Measurements from ENCODE around the gene OGFOD3. TPM values are rescaled to one million over a fixed set of nuclear protein-coding genes. Genes with fewer than 3 reads are reported as not detected.
"Not testable (repeated sequence)": the region's sequence is repeated elsewhere in the genome, so short reads cannot be mapped to it uniquely, and the experiment has no call there.

The OGFOD3 gene
- total RNA-seq, 1 donor from 2014 or later: 26.7 TPM

DNA sequence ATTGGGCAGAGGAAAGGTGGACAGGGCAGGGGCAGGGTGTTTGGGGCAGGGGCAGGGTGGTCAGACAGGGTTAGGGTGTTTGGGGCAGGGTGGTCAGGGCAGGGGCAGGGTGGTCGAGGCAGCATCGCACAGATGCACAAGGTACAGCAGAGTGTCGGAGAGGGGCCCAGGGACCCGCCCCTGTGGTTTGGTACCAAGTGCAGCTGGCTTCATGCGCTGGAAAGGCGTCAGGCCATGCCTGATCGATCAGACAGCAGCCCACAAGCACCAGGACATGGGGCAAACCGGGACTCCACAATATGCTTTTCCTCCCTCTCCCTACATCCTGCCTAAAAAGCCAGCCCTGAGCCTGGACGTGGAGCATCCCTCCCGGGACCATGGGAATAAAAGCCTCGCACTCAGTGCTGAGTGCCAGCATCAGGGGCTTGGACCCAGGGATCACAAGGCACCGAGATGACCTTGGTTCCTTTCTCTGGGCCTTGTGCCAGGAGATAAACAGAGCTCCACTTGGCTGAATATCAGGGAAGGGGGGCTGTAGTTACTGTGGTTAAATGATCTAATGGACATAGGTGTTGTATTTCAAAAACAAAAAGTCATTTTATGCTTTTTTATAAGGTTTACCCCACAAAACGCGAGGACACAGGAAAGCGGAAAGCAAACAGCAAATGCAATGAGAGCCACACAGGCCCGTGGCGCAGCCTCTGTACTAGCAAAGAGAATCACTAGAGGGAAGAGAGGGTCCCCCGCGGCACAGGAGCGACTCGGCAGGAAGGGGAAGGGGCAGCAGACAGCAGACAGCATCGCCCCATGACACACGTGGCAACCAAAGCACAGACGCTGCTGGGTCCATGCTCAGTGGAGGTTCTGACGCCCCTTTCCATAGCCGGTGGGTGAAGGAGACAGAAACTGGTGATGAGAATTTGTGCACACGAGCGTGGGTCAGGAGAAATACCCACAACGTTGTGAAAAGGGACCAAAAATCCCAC lies 5.6 kb downstream of the OGFOD3 start:
- peaks cover 10% of the 10 kb centered on the region for H3K4me1 Mint-ChIP-seq
- DNase-seq: no peak
- H3K36me3 Mint-ChIP-seq (ENCODE audit: low read depth): peaks cover 14% of the 10 kb centered on the region
- no peaks in the 10 kb centered on the region for H3K27me3 Mint-ChIP-seq
- intact Hi-C loops (cut with micrococcal nuclease): loop anchor here (10.0 kb wide), 1 partner anchor 178 kb away; no protein-coding TSS in a partner anchor
- H3K27ac Mint-ChIP-seq: no peak overlapping the region
- H3K9me3 Mint-ChIP-seq: no peaks in the 10 kb centered on the region
- H3K4me3 Mint-ChIP-seq: no peak overlapping the region

DNA sequence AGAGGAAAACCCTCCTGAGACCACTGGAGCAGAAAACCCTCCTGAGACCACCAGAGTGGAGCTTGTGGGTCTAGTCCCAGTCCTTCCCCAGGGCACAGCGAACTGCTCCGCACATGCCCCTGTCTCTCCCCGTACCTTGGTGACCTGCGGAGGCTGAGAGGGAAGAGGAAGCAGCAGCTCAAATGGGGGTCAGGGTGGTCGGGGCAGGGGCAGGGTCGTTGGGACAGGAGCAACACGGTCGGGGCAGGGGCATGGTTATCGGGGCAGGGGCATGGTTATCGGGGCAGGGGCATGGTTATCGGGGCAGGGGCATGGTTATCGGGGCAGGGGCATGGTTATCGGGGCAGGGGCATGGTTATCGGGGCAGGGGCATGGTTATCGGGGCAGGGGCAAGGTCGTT lies 6.3 kb downstream of the OGFOD3 start:
- H3K9me3 Mint-ChIP-seq, H3K27ac Mint-ChIP-seq, H3K27me3 Mint-ChIP-seq, H3K4me3 Mint-ChIP-seq, DNase-seq: not testable (repeated sequence)
- Mint-ChIP-seq H3K36me3 (ENCODE audit: low read depth) (peaks cover 17% of the 10 kb centered on the region), H3K4me1 (peaks cover 12% of the 10 kb centered on the region)
- intact Hi-C loops (cut with micrococcal nuclease): loop anchor here (10.0 kb wide), 1 partner anchor 177 kb away; no protein-coding TSS in a partner anchor

DNA sequence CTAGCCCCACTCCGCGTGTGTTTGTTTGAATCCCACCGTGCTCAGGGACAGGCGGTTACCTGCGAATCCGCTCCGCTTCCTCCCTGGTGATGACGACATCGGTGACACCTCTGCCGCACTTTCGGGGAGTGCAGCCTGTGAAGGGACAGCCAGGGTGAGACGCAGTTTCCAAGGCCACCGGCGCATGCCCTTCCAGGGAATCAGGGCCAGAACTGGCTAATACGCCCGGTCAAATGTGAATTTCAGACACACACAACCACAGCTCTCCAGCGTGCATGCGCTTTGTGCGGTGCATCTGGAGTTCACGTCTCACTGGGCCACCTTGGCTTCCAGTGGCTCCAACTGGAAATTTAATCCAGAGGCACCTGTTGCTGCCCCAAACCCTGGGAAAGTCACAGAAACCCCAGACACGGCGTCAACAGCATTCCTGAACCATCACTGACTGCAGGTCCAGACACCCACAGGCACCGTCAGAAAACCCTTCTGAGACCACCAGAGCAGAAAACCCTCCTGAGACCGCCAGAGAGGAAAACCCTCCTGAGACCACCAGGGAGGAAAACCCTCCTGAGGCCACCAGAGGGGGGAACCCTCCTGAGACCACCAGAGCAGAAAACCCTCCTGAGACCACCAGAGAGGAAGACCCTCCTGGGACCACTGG lies 6.9 kb downstream of the OGFOD3 start:
- intact Hi-C loops (cut with micrococcal nuclease): loop anchor here (10.0 kb wide), 1 partner anchor 177 kb away; no protein-coding TSS in a partner anchor

DNA sequence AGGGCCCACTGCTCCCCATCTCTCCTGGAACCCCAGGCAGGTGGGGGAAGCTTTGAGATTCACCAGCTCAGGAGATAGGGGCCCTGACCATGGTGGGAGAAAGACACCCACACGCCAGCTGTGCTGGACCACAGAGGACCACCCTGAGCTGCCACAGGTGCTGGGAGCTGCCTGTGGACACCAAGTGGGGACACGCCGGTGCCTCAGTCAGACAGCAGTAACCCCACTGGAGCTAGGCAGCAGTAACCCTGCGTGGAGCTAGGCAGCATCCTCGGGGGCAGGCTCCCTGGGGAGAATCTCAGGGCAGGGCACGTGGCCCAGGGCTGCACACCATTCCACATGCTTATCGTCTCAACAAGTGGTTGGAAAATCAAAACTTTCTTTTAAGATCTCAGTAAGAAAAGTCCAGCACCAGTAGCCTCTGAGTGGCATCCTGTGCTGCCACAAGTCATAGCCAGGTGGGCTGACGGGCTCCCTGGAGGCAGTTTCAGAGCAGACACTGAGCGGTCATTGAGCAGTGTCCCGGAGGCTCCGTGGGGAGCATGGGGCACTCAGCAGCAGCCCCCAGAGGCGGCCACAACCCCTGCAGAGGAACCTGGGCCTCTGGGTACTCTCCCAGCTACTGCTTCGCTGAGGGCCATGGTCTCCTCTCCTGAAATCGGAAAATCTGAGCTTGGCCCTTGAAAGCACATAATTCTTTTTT lies 8.2 kb downstream of the OGFOD3 start:
- Mint-ChIP-seq H3K4me1 (peaks cover 11% of the 10 kb centered on the region), H3K27ac (no peak overlapping the region), H3K27me3 (no peaks in the 10 kb centered on the region), H3K36me3 (ENCODE audit: low read depth) (peaks cover 18% of the 10 kb centered on the region), H3K4me3 (no peak overlapping the region), H3K9me3 (no peaks in the 10 kb centered on the region)
- intact Hi-C loops (cut with micrococcal nuclease): loop anchor here (10.0 kb wide), 1 partner anchor 175 kb away; no protein-coding TSS in a partner anchor
- DNase-seq: no peak

More for the DNA sequence above, 6.9 kb downstream of the OGFOD3 start:
- Mint-ChIP-seq H3K27ac (no peak overlapping the region), H3K27me3 (no peaks in the 10 kb centered on the region), H3K4me3 (no peak overlapping the region), H3K9me3 (no peaks in the 10 kb centered on the region), H3K36me3 (ENCODE audit: low read depth) (peaks cover 17% of the 10 kb centered on the region), H3K4me1 (peaks cover 12% of the 10 kb centered on the region)
- no peak for DNase-seq

DNA sequence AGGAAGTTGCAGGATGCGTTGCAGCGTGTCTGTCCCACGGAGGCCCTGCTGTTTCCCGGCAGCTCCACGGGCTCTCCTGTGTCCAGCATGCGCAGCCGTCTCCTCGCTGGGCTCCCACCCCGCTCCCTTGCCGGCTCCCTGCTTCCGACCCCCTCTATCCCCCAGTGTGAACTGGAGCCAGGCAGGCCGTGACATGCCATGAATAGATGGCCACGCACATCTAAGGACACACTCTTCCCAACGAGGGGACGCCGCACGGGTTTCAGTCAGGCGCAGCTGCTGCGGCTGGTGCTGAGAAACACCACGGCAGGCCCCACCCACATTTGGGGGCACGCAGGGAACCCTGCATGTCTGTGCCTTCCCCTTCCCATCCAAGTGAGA lies 9.5 kb downstream of the OGFOD3 start:
- intact Hi-C loops (cut with micrococcal nuclease): no loop called here
- H3K9me3 Mint-ChIP-seq: no peaks in the 10 kb centered on the region
- H3K36me3 Mint-ChIP-seq (ENCODE audit: low read depth): peaks cover 17% of the 10 kb centered on the region
- H3K4me3 Mint-ChIP-seq: no peak overlapping the region
- peaks cover 5% of the 10 kb centered on the region for H3K4me1 Mint-ChIP-seq
- DNase-seq: no peak
- H3K27ac Mint-ChIP-seq: no peak overlapping the region
- no peaks in the 10 kb centered on the region for H3K27me3 Mint-ChIP-seq

DNA sequence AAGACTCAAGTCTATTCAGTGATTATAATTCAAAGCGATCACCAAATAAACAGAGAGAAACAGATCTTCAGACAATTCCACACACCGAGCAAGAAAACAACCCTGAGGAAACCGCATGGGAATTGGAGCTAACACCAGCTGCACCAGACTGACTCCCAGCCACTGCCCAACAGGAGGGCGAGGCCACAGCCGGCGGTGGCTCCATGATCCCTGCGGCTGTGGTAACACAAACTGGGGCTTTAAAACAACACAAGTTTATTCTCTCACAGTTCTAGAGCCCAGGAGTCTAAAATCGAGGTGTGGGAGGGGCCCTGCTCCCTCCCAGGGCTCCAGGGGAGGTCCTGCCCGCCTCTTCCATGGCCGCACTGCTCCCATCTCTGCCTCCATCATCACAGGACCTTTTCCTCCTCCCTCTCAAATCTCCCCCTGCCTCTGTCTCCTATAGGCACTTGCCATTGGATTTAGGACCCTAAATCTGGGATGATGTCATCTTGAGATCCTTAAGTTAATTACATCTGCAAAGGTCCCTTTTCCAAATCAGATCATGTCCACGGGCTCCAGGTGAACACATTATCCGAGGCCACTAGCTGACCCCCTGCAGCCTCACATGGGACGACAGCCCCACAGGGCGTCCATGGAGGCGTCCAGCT lies 10.0 kb downstream of the OGFOD3 start:
- no peaks in the 10 kb centered on the region for H3K27me3 Mint-ChIP-seq
- no peak overlapping the region for H3K27ac Mint-ChIP-seq
- H3K4me3 Mint-ChIP-seq: no peak overlapping the region
- intact Hi-C loops (cut with micrococcal nuclease): no loop called here
- DNase-seq: no peak
- no peaks in the 10 kb centered on the region for H3K9me3 Mint-ChIP-seq
- H3K36me3 Mint-ChIP-seq (ENCODE audit: low read depth): peaks cover 20% of the 10 kb centered on the region
- peaks cover 5% of the 10 kb centered on the region for H3K4me1 Mint-ChIP-seq

DNA sequence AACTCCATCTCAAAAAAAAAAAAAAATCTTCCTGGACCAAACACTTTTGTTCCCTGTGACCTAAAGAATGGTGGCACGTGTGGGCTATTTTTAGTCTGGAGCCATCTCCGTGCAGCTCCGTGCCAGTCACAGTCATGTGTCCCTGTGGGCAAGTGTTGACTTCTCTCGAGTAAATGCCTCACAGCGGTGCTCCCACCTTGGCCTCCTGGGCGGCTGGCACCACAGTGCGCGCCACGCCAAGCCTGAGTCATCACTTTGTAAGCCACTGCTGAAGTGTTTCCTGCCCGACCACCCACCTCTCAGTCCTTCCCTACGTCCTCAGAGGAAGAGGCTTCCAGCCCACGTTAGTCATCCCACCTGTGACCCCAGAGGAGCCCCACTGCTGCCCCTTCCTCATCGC lies 11.1 kb downstream of the OGFOD3 start:
- Mint-ChIP-seq H3K27me3 (no peaks in the 10 kb centered on the region), H3K4me1 (peaks cover 6% of the 10 kb centered on the region), H3K9me3 (no peaks in the 10 kb centered on the region), H3K36me3 (ENCODE audit: low read depth) (peaks cover 22% of the 10 kb centered on the region), H3K27ac (no peak overlapping the region), H3K4me3 (no peak overlapping the region)
- intact Hi-C loops (cut with micrococcal nuclease): no loop called here
- DNase-seq: no peak

DNA sequence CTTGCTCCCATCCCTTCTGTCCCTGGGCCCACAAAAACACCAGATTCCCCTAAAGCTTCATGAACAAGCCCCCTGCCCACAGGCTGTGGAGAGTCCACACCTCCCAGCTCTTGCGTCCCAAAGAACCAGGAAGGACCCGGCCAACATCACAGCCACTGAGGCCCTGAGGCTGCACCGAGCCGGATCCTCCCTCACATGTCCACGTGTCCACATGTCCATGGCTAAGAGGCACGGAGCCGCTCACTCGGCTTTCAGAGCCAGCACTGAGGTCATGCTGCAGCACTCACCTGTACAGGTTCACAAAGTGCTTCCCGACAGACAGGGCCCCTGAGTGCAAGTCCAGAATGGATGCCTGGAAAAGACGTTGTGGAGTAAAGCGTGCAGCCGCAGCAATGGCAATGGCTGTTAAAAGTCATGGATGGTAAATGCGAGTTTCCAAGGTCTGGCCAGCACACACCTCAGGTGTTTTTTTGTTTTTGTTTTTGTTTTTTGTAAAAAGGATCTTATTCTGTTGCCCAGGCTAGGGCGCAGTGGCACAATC lies 12.2 kb downstream of the OGFOD3 start:
- intact Hi-C loops (cut with micrococcal nuclease): no loop called here
- DNase-seq: no peak
- Mint-ChIP-seq H3K36me3 (ENCODE audit: low read depth) (peaks cover 26% of the 10 kb centered on the region), H3K4me1 (peaks cover 9% of the 10 kb centered on the region), H3K4me3 (no peak overlapping the region), H3K27ac (no peak overlapping the region), H3K9me3 (no peaks in the 10 kb centered on the region), H3K27me3 (no peaks in the 10 kb centered on the region)

DNA sequence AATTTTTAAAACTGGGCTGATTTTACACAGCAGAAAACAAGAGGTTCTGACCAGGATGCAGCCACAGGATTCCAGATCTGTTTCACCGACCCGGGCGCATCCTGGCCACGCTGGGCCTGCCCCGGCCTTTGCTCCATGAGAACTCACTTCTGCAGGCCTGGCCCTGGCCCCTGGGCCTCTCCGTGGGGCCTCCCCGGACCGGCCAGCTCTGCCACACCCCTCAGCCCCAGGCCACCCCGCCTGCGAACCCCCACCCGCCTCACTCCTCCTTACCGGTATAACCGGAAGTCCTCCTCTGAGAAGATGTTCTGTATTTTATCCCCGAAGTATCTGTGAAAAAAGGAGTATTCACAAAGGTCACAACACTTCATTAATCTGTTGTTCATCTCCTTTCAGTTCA lies 13.3 kb downstream of the OGFOD3 start:
- Mint-ChIP-seq H3K27ac (no peak overlapping the region), H3K36me3 (ENCODE audit: low read depth) (peaks cover 29% of the 10 kb centered on the region), H3K4me1 (peaks cover 16% of the 10 kb centered on the region), H3K27me3 (no peaks in the 10 kb centered on the region), H3K9me3 (no peaks in the 10 kb centered on the region), H3K4me3 (no peak overlapping the region)
- DNase-seq: no peak
- intact Hi-C loops (cut with micrococcal nuclease): no loop called here

DNA sequence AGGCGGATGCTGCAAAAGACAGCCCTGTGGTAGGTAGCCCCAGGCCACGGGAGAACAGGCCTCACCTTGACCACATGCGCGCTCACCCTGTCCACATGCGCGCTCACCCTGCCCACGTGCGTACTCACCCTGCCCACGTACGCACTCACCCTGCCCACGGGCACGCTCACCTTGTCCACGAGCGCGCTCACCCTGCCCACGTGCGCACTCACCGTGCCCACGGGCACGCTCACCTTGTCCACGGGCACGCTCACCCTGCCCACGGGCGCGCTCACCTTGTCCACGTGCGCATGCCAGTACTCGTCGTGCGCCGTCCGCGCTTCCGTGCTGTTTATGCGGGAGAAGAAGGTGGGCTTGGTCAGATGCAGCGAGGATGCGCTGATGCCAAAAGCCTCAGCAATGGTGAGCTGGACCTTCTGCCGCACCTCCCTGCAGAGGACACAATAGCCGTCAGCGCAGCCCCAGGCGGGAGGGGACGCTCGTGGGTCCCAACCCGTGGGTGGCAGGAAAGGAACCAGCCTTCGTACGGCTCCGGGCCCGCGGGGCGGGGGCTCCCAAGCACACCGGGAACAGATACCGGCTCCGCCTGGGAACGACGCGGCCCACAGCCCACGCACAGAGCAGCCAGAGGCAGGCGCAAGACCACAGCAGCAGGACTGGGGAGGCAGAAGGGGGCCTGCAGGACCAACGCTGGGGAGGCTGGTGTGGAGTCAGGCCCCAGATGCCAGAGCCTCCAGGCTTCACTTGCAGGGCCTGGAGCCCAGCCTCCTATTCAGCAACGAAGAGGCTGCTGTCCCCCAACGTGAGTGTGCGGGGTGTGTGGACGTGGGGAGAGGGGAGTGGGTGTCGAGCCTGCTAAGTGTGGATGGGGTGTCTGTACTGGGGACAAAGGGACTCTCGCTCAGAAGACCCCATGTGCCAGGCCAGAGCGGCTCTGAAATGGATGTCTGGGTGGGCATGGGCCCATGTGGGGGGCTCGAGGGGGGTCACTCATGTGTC lies 14.4 kb downstream of the OGFOD3 start:
- intact Hi-C loops (cut with micrococcal nuclease): no loop called here
- H3K9me3 Mint-ChIP-seq: no peaks in the 10 kb centered on the region
- no peak overlapping the region for H3K4me3 Mint-ChIP-seq
- H3K4me1 Mint-ChIP-seq: peaks cover 16% of the 10 kb centered on the region
- H3K27ac Mint-ChIP-seq: no peak overlapping the region
- peaks cover 26% of the 10 kb centered on the region for H3K36me3 Mint-ChIP-seq (ENCODE audit: low read depth)
- H3K27me3 Mint-ChIP-seq: no peaks in the 10 kb centered on the region
- no peak for DNase-seq

DNA sequence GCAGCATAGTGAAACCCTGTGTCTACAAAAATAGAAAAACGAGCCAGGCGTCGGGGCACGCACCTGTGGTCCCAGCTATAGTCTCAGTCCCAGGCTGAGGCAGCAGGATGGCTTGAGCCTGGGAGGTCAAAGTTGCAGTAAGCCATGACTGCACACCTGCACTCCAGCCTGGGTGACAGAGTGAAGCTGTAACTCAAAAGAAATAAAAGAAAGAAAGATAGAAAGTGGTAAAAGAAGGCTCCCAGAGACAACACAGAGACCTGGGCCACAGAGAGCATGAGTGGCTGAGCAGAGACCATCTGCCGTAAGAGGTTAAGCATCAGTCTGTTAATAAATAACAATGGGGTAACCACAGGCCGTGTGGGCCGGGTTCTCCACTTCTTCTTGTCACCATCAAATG lies 15.5 kb downstream of the OGFOD3 start:
- no peaks in the 10 kb centered on the region for H3K9me3 Mint-ChIP-seq
- H3K4me1 Mint-ChIP-seq: peaks cover 16% of the 10 kb centered on the region
- intact Hi-C loops (cut with micrococcal nuclease): no loop called here
- DNase-seq: no peak
- no peaks in the 10 kb centered on the region for H3K27me3 Mint-ChIP-seq
- peaks cover 24% of the 10 kb centered on the region for H3K36me3 Mint-ChIP-seq (ENCODE audit: low read depth)
- H3K27ac Mint-ChIP-seq: no peak overlapping the region
- no peak overlapping the region for H3K4me3 Mint-ChIP-seq

DNA sequence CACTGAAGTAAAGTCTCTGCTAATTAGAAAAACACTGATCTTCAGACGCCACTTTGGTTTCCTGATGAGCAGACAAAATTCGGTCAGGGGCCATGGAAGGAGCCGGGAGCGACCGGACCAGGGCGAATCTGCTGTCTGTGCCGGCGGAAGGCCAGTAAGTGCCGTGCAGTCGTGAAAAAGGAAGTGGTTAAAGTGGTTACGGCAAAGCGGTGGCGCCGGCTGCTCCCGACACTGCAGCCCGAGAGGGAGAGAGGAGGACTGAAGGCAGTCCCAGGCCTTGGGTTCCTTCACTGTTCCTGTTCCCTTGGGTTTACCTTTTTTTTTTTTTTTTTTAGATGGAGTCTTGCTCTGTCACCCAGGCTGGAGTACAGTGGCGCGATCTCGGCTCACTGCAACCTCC lies 17.6 kb downstream of the OGFOD3 start:
- Mint-ChIP-seq H3K27me3 (no peaks in the 10 kb centered on the region), H3K4me1 (peaks cover 11% of the 10 kb centered on the region), H3K4me3 (peak overlapping the region; percentile 82), H3K27ac (peak overlapping the region; percentile 66), H3K9me3 (no peaks in the 10 kb centered on the region), H3K36me3 (ENCODE audit: low read depth) (peaks cover 23% of the 10 kb centered on the region)
- intact Hi-C loops (cut with micrococcal nuclease): no loop called here
- DNase-seq: peak; percentile 88

Measured in activated CD4-positive, alpha-beta T cell treated with anti-CD3 and anti-CD28 coated beads, Interleukin-2, amount 10 ng/mL, durations not matched to agents 24 days and 14 days (primary cell).